Tibial nerve (tissue), 3 donors: ENCODE data around the gene NAT8L.

Experiments
- POLR2A ChIP-seq, 2 donors: fragments of 450-650 bp; IDR thresholded peaks; one replicate each; pipeline ENCODE4 v1.6.1; 2017; ENCODE audit warnings: antibody characterized with exemption in 2 of 2, mild to moderate bottlenecking in 2 of 2, moderate library complexity in 2 of 2
- TF ChIP-seq, protein P1 (sequence below), 5 experiments: fragments of 200-600 bp in 3 of 5; fragments of 450-650 bp in 2 of 5; sonication (generic) in 3 of 5; IDR thresholded peaks; one replicate each; pipeline ENCODE4 v1.5.1; 2016 to 2019; ENCODE audit warnings: antibody characterized with exemption in 5 of 5, mild to moderate bottlenecking in 3 of 5, moderate library complexity in 2 of 5

DNA sequence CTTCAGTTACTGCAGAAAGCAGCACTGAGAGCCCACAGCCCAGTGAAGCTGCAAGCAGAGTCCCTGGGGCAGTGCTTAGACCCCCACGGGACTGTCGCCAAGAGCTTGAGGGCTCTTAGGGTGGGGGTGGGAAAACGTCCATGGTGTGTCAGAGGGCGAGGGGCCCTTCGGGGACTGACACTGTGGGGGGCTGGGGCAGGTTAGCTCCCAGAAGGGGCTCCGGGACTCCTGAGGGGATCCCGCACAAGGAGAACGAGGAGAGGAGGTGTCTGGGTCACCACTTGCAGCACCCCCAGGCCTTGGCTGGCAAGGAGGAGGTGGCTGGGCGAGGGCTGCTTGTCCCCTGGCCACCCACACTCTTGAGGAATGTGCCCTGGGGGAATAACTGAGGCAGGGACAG is 20.8 kb downstream of the NAT8L start:
- TF ChIP-seq, protein P1, sequence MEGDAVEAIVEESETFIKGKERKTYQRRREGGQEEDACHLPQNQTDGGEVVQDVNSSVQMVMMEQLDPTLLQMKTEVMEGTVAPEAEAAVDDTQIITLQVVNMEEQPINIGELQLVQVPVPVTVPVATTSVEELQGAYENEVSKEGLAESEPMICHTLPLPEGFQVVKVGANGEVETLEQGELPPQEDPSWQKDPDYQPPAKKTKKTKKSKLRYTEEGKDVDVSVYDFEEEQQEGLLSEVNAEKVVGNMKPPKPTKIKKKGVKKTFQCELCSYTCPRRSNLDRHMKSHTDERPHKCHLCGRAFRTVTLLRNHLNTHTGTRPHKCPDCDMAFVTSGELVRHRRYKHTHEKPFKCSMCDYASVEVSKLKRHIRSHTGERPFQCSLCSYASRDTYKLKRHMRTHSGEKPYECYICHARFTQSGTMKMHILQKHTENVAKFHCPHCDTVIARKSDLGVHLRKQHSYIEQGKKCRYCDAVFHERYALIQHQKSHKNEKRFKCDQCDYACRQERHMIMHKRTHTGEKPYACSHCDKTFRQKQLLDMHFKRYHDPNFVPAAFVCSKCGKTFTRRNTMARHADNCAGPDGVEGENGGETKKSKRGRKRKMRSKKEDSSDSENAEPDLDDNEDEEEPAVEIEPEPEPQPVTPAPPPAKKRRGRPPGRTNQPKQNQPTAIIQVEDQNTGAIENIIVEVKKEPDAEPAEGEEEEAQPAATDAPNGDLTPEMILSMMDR (IDR thresholded peaks at IDR 0.05): no peak
- TF ChIP-seq POLR2A (IDR thresholded peaks at IDR 0.05): no peak
